Hematopoietic multipotent progenitor cell treated with erythropoietin and hydrocortisone succinate and interleukin-3 and kit ligand, for 15 days (in vitro differentiated cells): ENCODE measurements around the gene BCL2L15.

Source experiments
- DNase-seq: peaks from one replicate; pipeline ENCODE4 v3.0.0-alpha.2; 2015; ENCODE audit warnings: low spot score

Gene BCL2L15

DNA sequence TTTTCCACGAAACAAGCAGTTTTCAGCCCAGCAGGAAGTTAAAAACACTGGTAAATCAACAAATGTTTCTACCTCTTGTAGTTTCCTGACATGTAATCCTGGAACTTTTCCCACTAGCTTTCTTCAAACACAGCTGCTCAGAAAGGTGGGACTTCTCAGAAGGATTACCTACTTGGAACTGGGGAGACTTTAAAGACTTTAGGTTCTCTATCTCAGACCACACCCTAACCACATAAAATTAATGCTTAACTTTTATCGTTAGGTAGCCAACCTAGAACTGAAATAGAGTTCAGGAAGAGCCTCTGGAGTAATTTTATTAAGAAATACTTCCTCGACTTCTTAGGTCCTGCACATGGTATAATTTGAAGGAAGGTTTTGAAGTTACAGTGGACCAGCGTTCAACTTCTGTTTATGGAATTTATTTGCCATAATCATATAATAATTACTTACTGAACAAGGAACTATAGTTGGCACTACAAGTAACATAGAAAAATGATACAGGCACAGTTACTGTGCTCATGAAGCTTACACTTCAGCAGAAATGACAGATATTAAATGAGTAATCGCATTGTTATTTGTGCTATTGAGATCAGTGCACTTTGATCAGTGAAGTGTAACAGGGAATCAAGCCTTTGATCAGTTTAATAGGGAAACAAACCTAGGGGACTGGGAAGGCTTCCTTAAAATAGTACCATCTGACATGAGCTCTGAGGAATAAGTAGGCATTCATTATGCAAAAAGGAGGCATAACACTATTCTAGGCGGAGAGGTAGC is at the start of gene BCL2L15:
Gene BCL2L15, minus strand, starts transcription at position 180 of the 774 bp plus-strand sequence. CDS start 206 bp downstream, outside the sequence.
- DNase-seq, result no peak

DNA sequence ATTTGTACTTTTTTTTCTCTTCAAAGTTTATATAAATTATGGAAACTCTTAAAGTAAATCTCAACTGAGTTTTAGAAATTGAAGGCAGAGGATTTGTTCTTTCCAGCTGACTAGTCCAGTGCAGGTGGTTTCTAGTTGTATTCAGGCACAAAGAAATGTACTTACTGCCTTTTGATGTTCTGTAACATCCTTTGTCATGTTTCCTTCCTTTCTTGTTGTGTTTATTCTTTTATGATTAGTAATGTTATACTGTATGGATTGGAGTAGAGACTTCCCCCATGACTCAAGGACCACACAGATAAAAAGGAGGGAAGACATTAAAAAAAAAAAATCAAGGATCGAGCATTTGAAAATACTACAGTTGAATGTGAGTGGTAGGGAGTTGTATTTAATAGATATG is 49.8 kb upstream of the BCL2L15 start:
- DNase-seq, result no peak

DNA sequence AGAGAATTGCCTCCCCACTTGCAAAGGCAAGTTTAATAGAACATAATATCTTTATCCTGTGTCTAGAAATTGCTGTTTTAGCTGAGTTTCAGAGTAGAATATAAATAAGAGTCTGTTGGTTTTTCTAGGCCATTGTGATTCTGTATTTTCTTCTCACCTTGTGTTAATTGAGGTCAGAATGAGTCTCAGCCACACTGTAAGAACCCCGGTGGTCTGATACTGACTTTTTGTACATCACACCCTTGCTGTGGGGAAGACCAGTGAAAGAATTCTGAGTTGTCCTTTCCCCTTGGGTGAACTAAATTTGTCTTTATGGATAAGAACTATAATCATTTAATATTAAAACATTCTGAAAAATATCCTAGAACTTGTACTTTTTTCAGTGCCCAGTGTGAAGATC is 48.6 kb upstream of the BCL2L15 start:
- DNase-seq, result no peak

DNA sequence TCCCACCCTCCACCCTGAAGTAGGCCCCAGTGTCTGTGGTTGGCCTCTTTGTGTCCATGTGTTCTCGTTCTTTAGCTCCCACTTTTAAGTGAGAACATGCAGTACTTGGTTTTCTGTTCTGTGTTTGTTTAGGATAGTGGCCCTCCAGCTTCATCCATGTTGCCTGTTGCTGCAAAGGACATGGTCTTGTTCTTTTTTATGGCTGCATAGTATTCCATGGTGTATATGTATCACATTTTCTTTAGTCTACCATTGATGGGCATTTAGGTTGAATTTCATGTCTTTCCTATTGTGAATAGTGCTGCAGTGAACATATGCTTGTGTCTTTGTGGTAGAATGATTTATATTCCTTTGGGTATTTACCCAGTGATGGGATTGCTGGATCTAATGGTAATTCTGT is 47.8 kb upstream of the BCL2L15 start:
- no peak for DNase-seq

DNA sequence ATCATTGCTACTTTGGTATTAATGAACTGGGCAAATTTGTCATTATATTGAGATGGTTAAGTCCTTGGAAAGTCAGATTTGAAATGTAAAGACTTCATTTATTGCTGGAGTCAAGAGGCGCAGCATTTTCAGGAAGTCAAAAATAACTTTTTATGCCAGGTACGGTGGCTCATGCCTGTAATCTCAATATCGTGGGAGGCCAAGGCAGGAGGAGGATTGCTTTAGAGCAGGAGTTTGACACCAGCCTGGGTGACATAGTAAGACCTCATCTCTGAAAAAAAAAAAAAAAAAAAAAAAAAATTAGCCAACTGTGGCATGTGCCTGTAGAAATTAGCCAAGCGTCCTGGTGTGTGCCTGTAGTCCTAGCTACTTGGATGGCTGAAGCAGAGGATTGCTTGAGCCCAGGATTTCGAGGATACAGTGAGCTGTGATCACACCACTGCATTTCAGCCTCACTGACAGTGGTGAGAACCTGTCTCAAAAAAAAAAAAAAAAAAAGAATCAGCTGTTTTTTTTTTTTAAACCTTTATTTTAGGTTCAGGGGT is 47.2 kb upstream of the BCL2L15 start:
- DNase-seq, result no peak

DNA sequence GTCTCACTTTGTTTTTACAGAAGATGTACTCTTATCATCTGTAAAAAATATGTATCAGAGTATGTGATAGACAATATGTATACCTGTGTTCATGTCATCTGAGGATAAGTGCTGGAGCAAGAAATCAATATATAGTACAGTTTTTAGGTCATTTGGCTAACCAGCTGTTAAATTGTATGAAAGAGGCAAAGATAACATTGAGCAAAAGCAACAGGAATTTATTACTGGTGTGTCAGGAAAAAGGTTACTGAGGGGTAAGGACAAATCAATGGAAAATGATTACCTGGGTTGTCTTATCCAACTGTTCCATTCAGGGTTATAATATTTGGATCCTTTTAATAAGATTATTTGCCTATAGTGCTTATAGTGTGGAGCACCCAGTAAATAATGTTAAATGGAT is 46.6 kb upstream of the BCL2L15 start:
- no peak for DNase-seq

DNA sequence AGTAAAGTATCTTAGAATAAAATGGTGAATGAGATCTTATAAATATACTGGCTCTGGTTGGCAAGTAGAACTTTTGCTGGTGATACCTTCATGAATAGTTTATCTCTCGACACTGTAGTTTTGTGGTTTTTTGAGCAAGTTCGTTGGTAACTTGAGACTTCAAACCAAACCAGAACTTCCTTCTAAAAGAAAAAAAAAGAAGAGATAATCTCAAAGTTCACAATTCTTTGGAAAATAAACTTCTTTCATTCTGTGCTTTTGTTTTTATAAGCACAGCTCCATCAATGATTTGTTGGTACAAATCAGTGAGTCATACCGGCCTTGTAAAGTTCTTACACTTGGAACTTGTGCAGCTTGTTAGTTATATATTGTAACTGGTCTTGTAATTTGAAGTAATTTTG is 44.1 kb upstream of the BCL2L15 start:
- peak; percentile 36 for DNase-seq

DNA sequence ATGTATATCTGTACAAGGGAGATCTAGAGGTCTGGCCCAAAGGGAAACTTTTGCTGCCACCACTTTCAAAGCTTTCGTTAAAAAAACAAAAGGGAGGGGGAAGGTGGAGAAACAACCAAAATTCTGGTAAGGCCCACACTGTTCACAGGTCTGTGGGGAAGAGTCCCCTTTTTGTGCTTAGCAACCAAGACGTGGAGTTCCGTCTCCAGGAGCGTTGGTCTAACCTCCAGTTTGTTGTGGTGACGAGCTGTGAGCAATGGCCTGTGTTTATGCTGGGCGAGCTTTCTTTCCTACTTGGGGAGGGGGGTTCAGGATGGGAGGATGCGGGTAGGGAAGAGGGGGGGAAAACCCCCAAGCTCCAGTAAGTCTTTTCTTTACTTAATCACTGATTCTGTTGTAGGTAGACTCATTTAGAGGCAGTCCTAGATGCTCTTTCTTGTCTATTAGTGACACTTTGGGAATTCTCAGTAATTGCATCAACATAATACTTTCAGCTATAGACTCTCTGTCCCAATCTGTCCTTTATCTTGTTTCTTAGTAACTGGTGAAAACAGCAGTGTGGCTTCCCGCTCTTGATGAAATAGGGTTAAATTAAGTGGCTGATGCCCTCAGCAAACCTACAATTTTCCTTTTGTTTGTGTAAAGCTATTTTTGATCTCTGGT is 43.2 kb upstream of the BCL2L15 start:
- peak; percentile 58 for DNase-seq

DNA sequence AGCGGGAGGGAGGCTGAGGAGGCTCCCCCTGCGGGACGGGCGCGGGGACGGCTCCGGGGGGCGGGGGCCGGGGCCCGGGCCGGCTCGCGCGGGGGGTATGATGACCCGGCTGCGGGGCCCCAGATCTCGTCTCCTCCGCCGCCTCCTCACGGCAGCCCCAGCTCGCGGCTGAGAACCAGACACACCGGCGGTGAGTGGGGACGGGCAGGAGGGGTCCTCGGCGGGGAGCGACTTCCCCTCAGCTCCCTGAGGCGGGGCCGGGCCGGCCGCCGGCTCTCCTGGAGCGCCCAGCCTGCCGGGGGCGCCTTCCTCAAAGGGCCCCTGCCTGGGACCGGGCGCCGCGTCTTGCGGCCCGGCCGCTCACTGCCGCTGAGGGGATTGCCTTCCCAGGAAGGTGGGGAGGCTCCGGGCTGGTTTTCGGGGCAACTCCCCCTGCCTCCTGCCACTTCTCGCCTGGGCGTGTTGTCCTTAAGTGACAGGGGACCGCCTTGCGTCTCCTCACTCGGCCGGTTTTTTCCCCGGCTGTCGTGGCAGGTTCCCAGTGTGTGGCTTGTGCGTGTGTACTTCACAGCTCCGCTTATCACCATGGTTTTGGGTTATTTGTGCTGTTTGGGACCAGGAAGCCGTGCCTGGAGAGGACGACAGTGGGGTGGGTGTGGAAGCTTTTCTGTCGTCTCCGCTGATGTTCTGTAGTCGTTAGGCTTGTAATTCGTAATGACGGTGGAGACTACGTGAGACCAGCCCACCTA is 42.5 kb upstream of the BCL2L15 start:
- DNase-seq, result peak; percentile 72

DNA sequence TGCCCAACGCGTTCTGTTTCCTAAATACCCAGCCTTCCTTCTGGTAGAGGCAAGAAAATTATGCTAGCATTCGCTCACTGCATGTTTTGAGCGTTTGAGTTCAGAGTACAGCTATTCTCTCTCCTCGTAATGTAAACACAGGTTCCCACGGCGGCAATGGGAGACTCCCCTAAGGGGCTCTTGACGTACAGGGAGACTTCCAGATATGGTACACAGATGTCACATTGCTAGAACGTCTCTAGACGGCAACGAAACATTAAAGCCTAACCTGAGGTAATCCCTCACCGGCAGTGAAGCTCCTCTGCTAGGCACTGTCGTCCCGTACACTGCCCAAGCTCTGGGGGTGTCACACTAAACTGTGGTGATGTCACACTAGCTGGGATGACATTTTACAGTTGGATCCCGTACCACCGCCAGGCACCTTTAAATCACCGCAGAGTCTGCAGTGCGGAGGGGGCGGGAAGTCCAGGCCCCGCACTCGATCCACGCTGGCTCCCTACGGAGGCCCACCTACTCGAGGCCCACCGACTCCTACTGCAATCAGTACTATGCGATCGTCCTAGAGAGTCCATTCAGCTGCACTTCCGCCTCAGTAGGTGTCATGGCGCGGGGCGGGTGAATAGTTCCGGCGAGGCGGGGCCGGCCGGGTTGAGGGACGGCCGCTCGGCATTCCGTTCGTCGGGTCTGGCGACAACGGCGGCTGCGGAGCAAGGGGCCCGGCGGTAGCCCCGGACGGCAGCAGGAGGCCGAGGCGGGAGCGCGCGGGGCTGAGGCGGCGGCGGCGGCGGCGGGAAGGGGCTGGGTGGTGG is 41.8 kb upstream of the BCL2L15 start, which contains the start of gene HIPK1:
Gene HIPK1, plus strand, starts transcription at position 384 of the 809 bp plus-strand sequence.
- peak; percentile 91 for DNase-seq

DNA sequence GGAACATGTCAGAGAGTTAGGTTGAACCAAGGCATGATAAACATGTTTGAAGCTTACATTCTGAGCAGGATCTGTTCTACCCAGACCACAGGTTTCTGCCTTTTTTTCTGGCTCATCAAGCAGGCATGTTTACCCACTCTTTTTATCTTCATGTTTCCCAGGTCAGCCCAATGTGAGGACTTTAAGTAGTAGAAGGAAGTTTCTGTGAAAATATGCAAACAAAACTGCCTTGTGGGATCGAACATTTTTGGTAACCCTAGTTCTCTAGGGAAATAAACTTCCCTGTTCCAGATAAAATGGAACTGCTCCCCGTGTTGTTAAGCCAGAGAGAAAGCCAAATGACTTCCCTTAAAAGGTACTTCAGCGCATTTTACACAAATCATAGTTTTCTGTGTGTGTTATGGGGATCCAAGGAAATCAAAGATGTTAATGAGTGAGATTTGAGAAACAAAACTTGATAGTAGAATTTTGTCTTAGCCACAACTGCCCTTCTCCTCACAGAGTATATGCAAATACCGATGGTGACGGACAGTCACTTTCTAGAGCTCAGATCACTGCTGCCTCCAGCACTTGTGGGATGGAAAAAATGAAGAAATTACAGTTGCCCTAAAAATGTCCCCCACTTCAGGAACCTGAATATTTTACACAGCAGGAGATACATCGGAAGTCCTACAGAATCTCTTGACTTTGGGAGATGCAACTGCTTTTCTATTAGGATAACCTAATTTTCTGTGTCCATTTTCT is 41.0 kb upstream of the BCL2L15 start:
- DNase-seq, result peak; percentile 53

DNA sequence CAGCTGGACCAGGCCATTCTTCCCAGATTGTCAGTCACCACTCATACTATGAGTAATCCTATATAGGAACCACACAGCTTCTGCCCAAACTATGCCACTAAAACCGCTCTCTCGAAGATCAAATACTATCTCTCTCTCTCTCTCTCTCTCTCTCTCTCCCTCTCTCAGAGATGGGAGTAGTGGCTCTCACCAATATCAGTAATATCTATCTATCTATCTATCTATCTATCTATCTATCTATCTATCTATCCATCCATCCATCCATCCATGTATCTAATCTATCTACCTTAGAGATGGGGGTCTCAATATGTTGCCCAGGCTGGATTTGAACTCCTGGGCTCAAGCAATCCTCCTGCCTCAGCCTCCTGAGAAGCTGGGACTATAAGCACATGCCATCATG is 37.1 kb upstream of the BCL2L15 start:
- no peak for DNase-seq

DNA sequence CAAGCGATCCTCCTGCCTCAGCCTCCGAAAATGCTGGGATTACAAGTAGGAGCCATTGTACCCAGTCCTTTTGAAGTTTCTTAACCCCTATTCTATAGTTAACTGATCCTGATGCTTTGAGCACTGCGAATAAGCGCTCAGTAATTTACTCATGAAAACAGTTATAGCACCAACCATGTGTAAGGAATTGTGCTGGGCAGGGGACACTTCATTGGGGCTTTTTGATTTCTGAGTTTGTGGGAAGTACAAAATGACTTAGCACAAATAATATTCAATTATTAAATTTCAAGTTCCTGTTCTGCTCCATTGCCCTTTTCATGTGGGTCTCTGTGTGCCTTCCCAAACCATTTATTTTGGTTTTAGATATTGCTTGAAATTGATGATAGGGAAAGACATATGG is 35.6 kb upstream of the BCL2L15 start:
- DNase-seq, result no peak

DNA sequence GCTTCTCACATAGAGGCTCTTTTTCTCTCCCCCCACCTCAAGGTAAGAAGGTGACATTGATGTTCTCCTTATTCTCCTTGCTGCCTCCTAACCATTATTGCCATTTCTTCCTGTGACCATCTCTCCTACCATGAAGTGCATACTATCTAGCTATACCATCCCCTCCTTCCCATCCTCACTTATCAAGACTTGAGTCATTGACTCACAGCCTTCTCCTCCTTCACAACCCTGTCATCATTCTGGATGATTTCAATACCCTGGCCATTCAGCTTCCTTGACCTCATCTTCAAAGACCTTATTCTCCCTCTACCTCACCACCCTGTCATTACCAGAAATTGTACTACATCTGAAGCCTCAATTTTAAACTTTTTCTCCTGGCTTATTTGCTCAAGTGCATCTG is 30.9 kb upstream of the BCL2L15 start:
- peak; percentile 56 for DNase-seq

DNA sequence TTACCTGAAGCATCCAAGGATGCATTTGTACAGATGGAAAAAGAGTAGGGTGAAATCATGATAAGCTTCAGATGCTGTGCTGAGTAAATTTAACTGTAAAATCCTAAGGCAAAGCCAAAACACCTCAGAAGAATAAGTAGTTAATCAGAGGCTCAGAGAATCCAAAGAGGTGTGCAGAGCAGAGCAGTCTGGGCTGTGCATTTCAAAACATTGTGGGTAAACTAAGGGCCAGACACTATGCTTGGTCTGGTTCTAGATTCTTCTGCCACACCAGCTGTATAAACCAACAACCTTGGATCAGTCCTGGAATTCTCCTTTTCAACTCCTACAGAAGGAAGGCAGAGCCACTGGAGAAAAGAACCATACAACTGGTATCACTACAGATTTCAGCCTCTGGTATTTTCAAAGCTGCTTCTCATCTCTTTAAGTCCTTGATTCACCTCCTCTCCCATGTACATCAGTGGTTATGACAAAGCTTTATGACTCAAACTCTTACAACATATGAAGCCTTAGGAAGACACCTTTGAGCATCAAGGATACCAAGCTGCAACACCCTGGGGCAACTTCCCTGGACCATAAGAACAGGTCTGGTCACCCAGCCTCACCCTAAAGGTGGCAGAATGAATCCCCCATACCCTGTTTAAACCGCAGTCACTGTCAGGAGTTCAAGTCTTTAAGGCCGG is 30.2 kb upstream of the BCL2L15 start:
- DNase-seq, result peak; percentile 47

DNA sequence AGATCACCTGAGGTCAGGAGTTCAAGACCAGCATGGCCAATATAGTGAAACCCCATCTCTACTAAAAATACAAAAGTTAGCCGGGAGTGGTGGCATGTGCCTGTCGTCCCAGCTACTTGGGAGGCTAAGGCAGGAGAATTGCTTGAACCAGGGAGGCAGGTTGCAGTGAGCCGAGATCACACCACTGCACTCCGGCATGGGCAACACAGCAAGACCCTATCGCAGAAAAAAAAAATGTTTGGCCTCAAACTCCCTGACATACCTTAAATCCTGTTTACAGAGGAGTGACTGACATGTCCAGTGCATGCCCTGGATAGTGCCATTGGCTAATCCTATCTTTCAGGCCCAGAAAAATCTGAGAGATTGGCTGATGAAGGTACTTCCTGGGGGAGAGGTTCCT is 29.6 kb upstream of the BCL2L15 start:
- DNase-seq, result no peak

DNA sequence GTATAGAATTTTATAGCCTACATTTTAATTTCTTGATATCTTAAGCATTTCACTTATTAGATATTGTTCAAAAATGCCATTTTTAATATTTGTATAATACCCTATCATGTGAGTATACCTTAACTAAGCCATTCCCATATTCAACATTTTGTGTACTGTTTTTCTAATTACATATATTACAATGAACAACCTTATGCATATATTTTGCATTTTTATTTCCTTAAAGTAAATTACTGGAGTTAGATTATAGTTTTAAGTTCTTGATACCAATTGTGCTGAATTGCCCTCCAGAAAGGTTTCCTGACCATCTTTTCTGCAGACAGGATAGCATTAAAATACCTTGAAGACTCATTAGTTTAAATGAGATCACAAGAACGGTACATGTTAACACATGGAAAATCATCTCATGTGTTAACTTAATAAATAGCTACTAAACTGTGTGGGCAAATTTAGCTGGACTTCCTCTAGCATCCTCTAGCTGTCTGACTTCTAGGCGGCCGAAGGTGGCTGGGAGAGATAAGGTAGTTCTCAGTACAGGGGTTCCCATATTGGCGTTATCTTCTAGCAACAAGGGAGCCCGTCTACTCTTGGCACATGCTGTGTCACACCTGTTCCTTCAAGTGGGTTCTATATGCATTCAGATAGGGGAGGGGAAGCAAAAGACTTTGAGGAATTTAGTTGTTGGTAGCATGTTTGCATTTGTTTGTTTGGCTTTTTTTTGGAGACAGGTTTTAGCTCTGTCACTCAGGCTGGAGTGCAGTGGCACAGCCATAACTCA is 26.7 kb upstream of the BCL2L15 start:
- DNase-seq, result peak; percentile 97

DNA sequence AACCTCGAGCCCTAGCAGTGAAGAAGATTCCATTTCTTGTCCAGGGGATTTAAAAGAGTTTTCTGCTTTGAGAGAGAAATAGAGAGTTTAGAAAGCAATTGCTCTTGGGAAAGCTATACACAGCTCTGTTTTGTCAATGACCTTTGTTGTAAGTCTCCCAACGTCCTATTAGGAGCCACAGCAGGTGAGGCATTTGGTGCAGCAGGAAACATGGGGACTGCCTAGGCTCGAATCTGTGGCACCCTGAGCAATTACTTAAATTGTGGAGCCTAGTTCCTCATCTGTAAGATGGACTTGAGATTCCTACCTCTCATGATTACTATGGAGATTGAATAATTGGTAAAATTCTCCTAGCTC is 25.9 kb upstream of the BCL2L15 start:
- DNase-seq, result no peak

DNA sequence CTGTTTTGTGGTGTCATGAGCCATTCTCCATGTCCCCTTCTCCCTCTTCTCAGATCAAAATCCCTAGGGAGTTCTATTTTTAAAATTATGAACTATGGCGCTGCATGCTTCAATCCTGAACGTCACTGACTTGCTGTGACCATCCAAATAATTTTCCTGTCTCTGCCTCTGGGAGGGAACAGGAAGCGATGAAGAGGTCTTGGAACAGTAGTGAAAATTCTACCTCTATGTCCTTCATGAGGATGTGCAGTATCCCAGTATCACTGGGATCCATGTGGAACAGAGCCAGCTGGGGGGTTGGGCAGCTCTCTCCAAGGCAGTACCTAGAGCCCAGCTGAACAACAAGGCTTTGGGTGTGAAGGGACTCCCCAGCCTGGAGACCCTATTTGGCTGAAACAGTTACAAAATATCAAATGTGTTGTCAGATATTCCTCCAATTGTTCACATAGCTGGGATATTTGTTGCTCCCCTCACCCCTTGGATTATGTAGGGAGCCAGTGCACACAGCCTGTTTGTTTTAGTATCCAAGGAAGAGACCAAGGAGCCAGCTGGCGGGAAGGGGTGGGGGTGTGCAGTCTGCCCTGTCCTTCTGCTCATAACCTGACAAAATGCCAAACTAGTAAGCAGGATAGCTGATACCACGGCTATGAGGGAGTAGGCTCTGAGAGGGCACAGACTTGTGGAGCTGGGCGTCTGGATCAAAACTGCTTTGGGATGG is 25.4 kb upstream of the BCL2L15 start:
- peak; percentile 87 for DNase-seq
